ENCODE data around the gene CXorf38. TPM values are rescaled to one million over a fixed set of nuclear protein-coding genes. Genes with fewer than 3 reads are reported as not detected.
"Not testable (repeated sequence)": the region's sequence is repeated elsewhere in the genome, so short reads cannot be mapped to it uniquely, and the experiment has no call there.

The CXorf38 gene
- total and polyA plus RNA-seq, 5 donors, result 3.1 to 8.3 (median 6.1) TPM

GRCh38 chrX:40625294-40625693, 22.1 kb downstream of the CXorf38 start:
- no peak for DNase-seq
- H3K4me1 ChIP-seq (ENCODE audit: control insufficient read depth, insufficient read depth, low read length), result peaks cover 1% of the 10 kb centered on the region
- ATAC-seq, result no peak
- no peak overlapping the region for H3K27ac ChIP-seq (ENCODE audit: low read length)
- H3K9me3 ChIP-seq (ENCODE audit: control insufficient read depth, low read length), result no peaks in the 10 kb centered on the region
- intact Hi-C loops (cut with DNase I), result no loop called here
- WGBS, result 47% methylated on average over 4 of the region's 4 CpGs
- no peaks in the 10 kb centered on the region for H3K27me3 ChIP-seq (ENCODE audit: control insufficient read depth, insufficient read depth)
- H3K4me3 ChIP-seq (ENCODE audit: low read length), result no peak overlapping the region

DNA sequence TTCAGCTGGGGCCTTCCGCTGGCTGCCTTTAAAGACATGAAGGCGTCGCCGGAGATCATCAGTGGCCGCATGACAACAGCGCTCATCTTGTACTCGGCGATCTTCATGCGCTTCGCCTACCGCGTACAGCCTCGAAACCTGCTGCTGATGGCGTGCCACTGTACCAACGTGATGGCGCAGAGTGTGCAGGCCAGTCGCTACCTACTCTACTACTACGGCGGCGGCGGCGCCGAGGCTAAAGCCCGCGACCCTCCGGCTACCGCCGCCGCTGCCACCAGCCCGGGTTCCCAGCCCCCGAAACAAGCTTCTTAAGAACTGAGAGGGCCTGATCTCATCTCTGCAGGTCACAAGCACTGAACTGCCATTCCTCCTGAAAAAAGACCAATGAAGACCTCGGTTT, 23.7 kb downstream of the CXorf38 start:
- H3K9me3 ChIP-seq (ENCODE audit: control insufficient read depth, low read length), result no peaks in the 10 kb centered on the region
- H3K4me3 ChIP-seq (ENCODE audit: low read length), result no peak overlapping the region
- intact Hi-C loops (cut with DNase I), result no loop called here
- no peaks in the 10 kb centered on the region for H3K27me3 ChIP-seq (ENCODE audit: control insufficient read depth, insufficient read depth)
- DNase-seq (no peak), ATAC-seq (no peak)
- H3K4me1 ChIP-seq (ENCODE audit: control insufficient read depth, insufficient read depth, low read length), result peaks cover 1% of the 10 kb centered on the region
- WGBS, result 90% methylated on average over 32 of the region's 32 CpGs
- H3K27ac ChIP-seq (ENCODE audit: low read length), result no peak overlapping the region

GRCh38 chrX:40623139-40623536, 24.2 kb downstream of the CXorf38 start, which contains the start of gene MPC1L:
Gene MPC1L, plus strand, starts transcription at chrX:40623428. Its CDS starts 138 bp downstream, at chrX:40623566.
- peaks cover 1% of the 10 kb centered on the region for H3K4me1 ChIP-seq (ENCODE audit: control insufficient read depth, insufficient read depth, low read length)
- ATAC-seq (no peak), DNase-seq (no peak)
- no peak within 1 kb of the TSS for H3K4me3 ChIP-seq (ENCODE audit: low read length)
- no peak within 1 kb of the TSS for H3K27ac ChIP-seq (ENCODE audit: low read length)
- 94% methylated on average over 38 of the region's 38 CpGs for WGBS
- H3K9me3 ChIP-seq (ENCODE audit: control insufficient read depth, low read length), result no peaks in the 10 kb centered on the region
- H3K27me3 ChIP-seq (ENCODE audit: control insufficient read depth, insufficient read depth), result no peaks in the 10 kb centered on the region
- intact Hi-C loops (cut with DNase I), result no loop called here

DNA sequence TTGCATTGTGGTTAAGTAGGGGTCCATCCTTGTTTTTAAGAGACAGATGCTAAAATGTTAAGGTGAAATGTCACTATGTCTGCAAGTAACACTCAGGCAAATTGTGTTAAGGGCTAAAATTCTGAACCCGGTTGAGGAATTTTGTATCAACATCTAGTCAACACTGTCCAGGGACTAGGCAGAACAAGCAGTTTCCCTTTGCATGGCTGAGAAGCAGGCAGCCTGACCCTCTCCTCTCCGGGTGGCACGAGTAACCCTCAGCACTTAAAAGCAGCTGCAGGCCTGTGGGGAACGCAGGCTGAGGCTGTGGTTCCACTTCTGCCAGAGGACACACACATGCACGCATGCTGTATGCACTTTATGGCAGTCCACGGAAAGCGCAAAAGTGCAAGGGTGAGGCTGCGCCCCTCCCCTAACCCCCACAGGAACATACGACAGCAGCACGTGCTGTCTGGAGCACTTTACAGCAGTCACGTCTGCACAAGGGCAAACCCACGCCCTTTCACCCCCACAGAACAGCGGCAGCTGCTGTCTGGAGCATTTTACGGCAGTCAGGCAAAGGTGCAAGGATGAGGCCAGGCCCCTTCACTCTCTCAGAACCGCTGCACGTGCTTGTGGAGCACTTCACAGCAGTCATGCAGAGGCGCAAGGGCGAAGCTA, 24.8 kb downstream of the CXorf38 start:
- H3K27ac ChIP-seq (ENCODE audit: low read length), result no peak overlapping the region
- peaks cover 1% of the 10 kb centered on the region for H3K4me1 ChIP-seq (ENCODE audit: control insufficient read depth, insufficient read depth, low read length)
- DNase-seq, result no peak
- no peak for ATAC-seq
- intact Hi-C loops (cut with DNase I), result no loop called here
- H3K27me3 ChIP-seq (ENCODE audit: control insufficient read depth, insufficient read depth), result no peaks in the 10 kb centered on the region
- H3K4me3 ChIP-seq (ENCODE audit: low read length), result no peak overlapping the region
- 81% methylated on average over 18 of the region's 18 CpGs for WGBS
- H3K9me3 ChIP-seq (ENCODE audit: control insufficient read depth, low read length), result no peaks in the 10 kb centered on the region

- intact Hi-C loops (cut with DNase I), result no loop called here
- 88% methylated on average over 7 of the region's 7 CpGs for WGBS
- Histone ChIP-seq H3K9me3 (ENCODE audit: control insufficient read depth, low read length) (no peaks in the 10 kb centered on the region), H3K27ac (ENCODE audit: low read length) (no peak overlapping the region), H3K4me3 (ENCODE audit: low read length) (no peak overlapping the region), H3K27me3 (ENCODE audit: control insufficient read depth, insufficient read depth) (no peaks in the 10 kb centered on the region), H3K4me1 (ENCODE audit: control insufficient read depth, insufficient read depth, low read length) (no peaks in the 10 kb centered on the region)
- no peak for DNase-seq
- ATAC-seq, result no peak
Observed at GRCh38 chrX:40617566-40617965, 29.8 kb downstream of the CXorf38 start.

- no peaks in the 10 kb centered on the region for H3K27me3 ChIP-seq (ENCODE audit: control insufficient read depth, insufficient read depth)
Observed at GRCh38 chrX:40615976-40616375, 31.4 kb downstream of the CXorf38 start.

DNA sequence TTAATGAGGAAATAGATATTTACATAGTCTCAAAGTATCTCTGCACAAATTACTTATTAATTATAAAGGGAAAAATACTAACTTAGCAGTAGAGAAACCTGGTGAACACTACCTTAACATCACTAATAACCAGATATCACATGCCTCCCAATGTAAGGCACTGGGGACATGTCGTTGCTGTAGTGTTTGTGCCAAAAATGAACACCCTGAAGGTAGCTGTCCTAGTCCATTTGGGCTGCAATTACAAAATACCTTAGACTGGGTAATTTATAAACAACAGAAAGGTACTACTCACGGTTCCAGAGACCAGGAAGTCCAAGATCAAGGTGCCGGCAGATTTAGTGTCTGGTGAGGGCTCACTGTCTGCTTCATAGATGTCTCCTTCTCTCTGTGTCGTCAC, 34.9 kb downstream of the CXorf38 start:
- no peak for ATAC-seq
- 63% methylated on average over 4 of the region's 4 CpGs for WGBS
- intact Hi-C loops (cut with DNase I), result loop anchor here in 1 of 4 donors (2.0 kb wide), 1 partner anchor 14 kb away; no protein-coding TSS in a partner anchor
- Histone ChIP-seq H3K4me1 (ENCODE audit: control insufficient read depth, insufficient read depth, low read length) (no peaks in the 10 kb centered on the region), H3K9me3 (ENCODE audit: control insufficient read depth, low read length) (no peaks in the 10 kb centered on the region), H3K27ac (ENCODE audit: low read length) (no peak overlapping the region), H3K27me3 (ENCODE audit: control insufficient read depth, insufficient read depth) (no peaks in the 10 kb centered on the region), H3K4me3 (ENCODE audit: low read length) (no peak overlapping the region)
- DNase-seq, result no peak

More at GRCh38 chrX:40615976-40616375, 31.4 kb downstream of the CXorf38 start:
- no peaks in the 10 kb centered on the region for H3K9me3 ChIP-seq (ENCODE audit: control insufficient read depth, low read length)
- H3K4me3 ChIP-seq (ENCODE audit: low read length), result no peak overlapping the region
- DNase-seq (no peak), ATAC-seq (no peak)
- H3K4me1 ChIP-seq (ENCODE audit: control insufficient read depth, insufficient read depth, low read length), result no peaks in the 10 kb centered on the region
- H3K27ac ChIP-seq (ENCODE audit: low read length), result no peak overlapping the region
- WGBS, result 79% methylated on average over 9 of the region's 9 CpGs
- intact Hi-C loops (cut with DNase I), result no loop called here

DNA sequence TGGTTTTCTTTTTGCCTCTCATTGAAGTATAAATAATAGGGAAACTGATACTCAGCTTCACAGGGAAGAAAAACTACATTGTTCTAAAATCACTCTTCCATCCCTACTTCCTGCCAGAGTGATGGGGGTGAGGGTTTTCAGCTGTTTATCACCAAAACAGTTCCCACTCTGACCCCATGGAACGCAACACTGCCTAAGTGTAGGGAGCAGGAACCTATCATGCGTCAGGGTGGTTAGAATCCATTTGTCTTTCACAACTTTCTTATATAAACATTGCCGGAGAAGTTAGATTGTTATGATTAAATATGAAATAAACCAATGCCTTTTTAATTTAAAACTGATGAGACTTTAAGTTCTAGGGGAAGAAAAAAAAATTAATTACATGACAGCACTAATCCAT, 40.0 kb downstream of the CXorf38 start:
- DNase-seq, result no peak
- H3K9me3 ChIP-seq (ENCODE audit: control insufficient read depth, low read length), result no peaks in the 10 kb centered on the region
- H3K4me1 ChIP-seq (ENCODE audit: control insufficient read depth, insufficient read depth, low read length), result no peaks in the 10 kb centered on the region
- ATAC-seq, result no peak
- intact Hi-C loops (cut with DNase I), result no loop called here
- H3K4me3 ChIP-seq (ENCODE audit: low read length), result no peak overlapping the region
- no peaks in the 10 kb centered on the region for H3K27me3 ChIP-seq (ENCODE audit: control insufficient read depth, insufficient read depth)
- H3K27ac ChIP-seq (ENCODE audit: low read length), result no peak overlapping the region
- 73% methylated on average over 3 of the region's 3 CpGs for WGBS

- ATAC-seq, result no peak
- Histone ChIP-seq H3K4me1 (ENCODE audit: control insufficient read depth, insufficient read depth, low read length) (no peaks in the 10 kb centered on the region), H3K9me3 (ENCODE audit: control insufficient read depth, low read length) (no peaks in the 10 kb centered on the region), H3K4me3 (ENCODE audit: low read length) (no peak overlapping the region), H3K27me3 (ENCODE audit: control insufficient read depth, insufficient read depth) (no peaks in the 10 kb centered on the region), H3K27ac (ENCODE audit: low read length) (no peak overlapping the region)
- WGBS, result 94% methylated on average over 6 of the region's 6 CpGs
- no peak for DNase-seq
- intact Hi-C loops (cut with DNase I), result no loop called here
Observed at GRCh38 chrX:40603446-40603845, 43.9 kb downstream of the CXorf38 start.

GRCh38 chrX:40589616-40590321, 57.6 kb downstream of the CXorf38 start:
- 93% methylated on average over 6 of the region's 6 CpGs for WGBS
- intact Hi-C loops (cut with DNase I); DNase-seq; H3K27me3 ChIP-seq (ENCODE audit: control insufficient read depth, insufficient read depth); H3K4me3 ChIP-seq (ENCODE audit: low read length); ATAC-seq; H3K4me1 ChIP-seq (ENCODE audit: control insufficient read depth, insufficient read depth, low read length); H3K27ac ChIP-seq (ENCODE audit: low read length); H3K9me3 ChIP-seq (ENCODE audit: control insufficient read depth, low read length): not testable (repeated sequence)

DNA sequence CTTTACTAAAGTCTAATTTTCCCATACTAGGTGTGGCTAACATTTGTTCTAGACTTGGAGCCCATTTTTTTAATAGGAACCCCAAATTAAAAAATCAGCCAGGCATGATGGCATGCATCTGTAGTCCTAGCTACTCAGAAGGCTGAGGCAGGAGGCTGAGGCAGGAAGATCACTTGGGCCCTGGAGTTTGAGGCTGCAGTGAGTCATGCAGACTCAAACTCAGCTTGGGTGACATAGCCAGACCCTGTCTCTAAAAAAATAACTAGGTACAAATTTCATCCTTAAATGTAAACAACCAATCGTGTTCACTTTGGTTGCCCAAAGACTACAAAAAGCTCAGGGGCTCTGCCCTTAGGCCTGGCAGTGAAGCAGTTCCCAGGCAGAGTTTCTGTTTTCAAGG, 59.7 kb downstream of the CXorf38 start:
- H3K9me3 ChIP-seq (ENCODE audit: control insufficient read depth, low read length); intact Hi-C loops (cut with DNase I); DNase-seq; H3K27ac ChIP-seq (ENCODE audit: low read length); ATAC-seq; H3K4me1 ChIP-seq (ENCODE audit: control insufficient read depth, insufficient read depth, low read length); H3K27me3 ChIP-seq (ENCODE audit: control insufficient read depth, insufficient read depth); H3K4me3 ChIP-seq (ENCODE audit: low read length): not testable (repeated sequence)
- 74% methylated on average over 1 of the region's 1 CpG for WGBS

All from right cardiac atrium (tissue), 5 donors.